ENCODE results near the gene STRBP.
"Not testable (repeated sequence)": the region's sequence is repeated elsewhere in the genome, so short reads cannot be mapped to it uniquely, and the experiment has no call there.

Gene STRBP

DNA sequence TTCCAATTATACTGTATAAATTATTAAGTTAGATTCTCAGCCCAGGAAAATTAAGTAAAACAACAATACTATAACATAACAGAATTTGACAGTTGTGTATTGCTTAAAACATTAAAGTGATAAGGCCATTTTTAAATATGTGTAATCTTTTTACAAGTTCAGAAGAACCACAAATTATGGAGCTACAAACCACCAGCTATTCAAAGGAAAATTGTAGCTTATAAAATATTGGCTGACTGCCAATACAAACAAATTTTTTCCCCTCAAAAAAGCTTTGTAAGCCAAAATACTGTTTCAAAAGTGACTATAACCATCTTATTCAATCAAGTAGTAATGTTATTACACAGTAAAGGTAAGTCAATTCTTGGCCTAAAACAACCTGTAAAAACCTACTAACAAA is 21.9 kb downstream of the STRBP start:
- DNase-seq, result no peak

GRCh38 chr9:123239726-123240125 is 28.7 kb downstream of the STRBP start:
- DNase-seq, result no peak

GRCh38 chr9:123238365-123238764 is 30.0 kb downstream of the STRBP start:
- DNase-seq, result no peak

DNA sequence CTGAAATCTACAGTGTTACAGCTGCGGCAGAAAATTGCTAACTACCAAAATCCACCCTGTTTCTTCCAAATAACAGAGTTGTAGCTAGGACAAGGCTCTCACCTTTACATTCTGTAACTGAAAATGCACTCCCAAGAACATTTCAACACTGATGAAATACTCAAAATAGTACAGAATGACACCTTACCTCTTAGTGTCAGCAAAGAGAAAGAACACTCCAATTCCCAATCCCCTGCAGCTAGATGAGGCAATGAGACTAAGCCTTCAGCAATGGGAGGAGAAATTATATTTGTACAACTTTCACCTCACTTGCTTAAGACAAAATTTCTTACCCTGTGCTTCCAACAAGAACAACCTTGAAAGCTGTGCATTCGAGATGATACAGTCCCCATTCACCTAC is 31.2 kb downstream of the STRBP start:
- DNase-seq, result no peak

GRCh38 chr9:123235448-123235847 is 32.9 kb downstream of the STRBP start:
- no peak for DNase-seq

GRCh38 chr9:123234853-123235252 is 33.5 kb downstream of the STRBP start:
- DNase-seq, result no peak

DNA sequence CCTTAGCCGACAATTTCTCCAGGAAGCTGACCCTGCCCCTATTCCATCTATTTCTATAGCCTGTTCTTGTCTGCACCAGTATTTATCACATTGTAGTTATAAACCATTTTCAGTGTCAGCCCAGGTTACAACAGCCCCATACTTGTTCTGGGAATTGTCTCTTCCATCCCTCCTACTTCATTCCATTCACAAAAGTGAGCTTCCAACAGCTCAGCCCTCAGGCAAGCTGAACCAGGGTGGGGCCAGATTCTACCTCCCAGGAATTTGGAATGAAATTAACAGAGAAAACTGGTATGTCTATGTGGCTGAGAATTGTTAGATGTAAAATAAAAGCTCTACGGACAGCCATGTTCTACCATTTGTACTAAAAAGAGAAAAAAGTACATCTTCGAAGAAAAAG is 36.1 kb downstream of the STRBP start:
- no peak for DNase-seq

GRCh38 chr9:123231421-123231820 is 37.0 kb downstream of the STRBP start:
- DNase-seq, result no peak

DNA sequence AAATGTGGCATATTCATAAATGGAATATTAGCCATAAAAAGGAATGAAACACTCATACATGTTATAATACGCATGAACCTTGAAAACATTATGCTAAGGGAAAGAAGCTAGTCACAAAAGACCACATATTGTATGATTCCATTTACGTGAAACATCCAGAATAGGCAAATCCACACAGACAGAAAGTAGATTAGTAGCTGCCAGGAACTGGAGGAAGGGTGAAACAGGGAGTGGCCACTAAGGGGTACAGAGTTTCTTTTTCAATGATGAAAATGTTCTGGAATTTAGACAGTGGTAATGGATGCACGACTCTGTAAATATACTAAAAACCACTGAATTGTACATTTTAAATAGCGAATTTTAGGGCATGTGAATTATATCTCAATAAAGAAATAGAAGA is 39.4 kb downstream of the STRBP start:
- no peak for DNase-seq

- no peak for DNase-seq
These were observed 42.4 kb downstream of the STRBP start for GRCh38 chr9:123225995-123226394.

DNA sequence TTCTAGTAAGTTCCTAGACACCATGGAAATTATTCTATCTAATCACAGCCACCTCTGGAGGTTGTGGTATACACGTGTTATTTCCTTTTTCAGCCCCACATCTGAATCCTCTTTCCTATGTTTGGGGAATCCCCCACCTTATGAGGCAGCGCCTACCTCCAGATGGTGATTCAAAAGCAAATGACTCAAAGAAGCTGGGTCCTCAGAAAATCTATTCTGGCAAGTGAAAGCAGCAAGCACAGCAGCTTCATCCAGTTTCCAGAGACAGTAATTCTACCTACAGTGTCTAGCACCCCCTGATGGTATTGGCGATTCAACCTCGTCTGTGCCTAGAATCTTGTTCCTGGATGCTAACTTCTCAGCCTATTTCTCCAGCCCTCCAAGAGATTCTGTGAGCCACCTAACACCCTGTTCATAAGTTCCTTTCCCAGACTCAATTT is 43.0 kb downstream of the STRBP start:
- DNase-seq, result peak; percentile 58

GRCh38 chr9:123220127-123220526 is 48.3 kb downstream of the STRBP start:
- no peak for DNase-seq

GRCh38 chr9:123218831-123219230 is 49.6 kb downstream of the STRBP start:
- DNase-seq, result no peak

DNA sequence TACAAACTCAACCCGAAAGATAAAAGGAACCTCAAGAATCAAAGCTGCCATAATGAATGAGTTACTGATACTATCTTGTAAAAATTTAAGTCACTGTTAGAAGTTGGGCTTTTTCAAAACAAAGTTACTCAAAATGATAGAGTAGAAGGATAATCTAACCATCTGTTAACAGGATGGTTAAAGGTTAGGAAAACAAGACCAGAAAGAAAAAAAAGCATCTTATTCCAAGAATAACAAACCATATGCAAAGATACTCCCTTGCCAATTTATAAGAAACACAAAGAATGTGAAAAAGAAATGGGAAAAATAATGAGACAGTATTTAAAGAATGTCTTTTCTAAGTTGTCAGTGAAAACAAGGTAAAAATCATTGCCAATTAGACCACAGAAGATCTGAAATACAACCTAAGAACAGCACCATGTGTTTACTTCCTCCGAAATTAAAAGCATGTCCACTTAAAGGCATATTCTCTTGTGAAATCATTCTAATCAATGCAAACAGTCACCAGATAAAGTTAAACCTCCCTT is 51.2 kb downstream of the STRBP start:
- no peak for DNase-seq

DNA sequence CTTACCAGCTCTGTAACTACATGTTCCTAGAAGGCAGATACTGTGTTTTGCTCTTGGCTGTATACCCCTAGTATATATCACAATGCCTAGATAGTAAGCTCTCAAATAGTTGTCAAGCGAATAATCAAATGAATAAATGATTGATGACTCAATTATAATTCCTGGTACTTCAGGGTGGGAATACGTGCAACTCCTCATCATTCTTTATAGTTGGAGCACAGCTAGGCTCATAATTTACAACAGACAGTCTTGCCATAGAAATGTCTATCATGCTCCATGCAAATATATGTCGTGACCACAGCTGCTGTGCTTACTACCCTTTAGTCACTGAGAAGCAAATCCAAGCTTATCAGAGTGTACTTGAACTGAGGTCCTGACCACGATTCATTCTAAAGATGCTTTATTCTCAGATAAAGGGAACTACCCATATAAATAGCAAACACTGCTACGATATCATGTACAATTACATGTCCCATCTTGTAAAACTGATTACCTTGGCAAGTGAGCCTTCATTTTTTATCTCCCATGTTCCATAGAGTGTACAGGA is 52.1 kb downstream of the STRBP start:
- DNase-seq, result no peak

GRCh38 chr9:123211081-123211480 is 57.3 kb downstream of the STRBP start:
- DNase-seq, result no peak

DNA sequence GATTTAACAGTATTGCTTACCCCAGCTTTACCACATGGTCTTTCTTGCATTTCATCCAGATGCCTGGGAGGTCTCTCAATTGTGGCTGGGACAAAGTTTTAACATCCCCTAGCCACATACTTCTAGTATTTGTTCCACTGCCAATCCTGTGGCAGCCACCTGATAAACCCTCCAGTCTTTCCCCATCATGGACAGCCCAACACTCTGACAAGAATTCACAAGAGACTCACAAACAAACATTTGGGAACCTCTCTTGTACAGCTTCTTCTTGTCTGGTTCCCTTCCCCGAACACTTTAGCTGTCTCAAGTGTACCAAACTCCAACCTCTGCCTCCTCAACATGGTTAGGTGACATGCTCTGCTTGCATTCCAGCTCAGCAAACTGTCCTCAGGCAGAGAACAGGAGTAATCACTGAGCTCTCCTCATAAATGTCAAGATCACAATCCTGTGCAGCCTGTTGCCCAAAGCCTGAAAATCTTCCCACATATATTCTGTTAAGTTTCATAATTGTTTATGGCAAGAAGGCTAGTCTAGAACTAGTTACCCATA is 59.7 kb downstream of the STRBP start:
- no peak for DNase-seq

- no peak for DNase-seq
These were observed 62.3 kb downstream of the STRBP start for GRCh38 chr9:123206065-123206464.

DNA sequence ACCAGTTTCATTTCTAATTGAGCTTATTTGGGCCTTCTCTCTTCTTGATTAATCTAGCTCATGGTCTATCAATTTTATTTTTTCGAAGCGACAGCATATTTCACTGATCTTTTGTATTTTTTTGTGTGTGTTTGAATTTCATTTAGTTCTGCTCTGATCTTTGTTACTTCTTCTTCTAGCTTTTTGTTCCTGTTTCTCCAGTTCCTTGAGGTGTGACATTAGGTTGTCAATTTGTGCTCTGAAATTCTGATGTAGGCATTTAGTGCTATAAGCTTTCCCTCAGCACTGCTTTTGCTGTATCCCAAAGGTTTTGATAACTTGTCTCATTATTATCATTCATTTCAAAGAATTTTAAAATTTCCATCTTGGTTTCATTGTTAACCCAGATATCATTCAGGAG is 67.3 kb downstream of the STRBP start:
- no peak for DNase-seq

GRCh38 chr9:123200469-123200868 is 67.9 kb downstream of the STRBP start:
- DNase-seq, result not testable (repeated sequence)

- no peak for DNase-seq
These were observed 72.3 kb downstream of the STRBP start for GRCh38 chr9:123196124-123196523.

DNA sequence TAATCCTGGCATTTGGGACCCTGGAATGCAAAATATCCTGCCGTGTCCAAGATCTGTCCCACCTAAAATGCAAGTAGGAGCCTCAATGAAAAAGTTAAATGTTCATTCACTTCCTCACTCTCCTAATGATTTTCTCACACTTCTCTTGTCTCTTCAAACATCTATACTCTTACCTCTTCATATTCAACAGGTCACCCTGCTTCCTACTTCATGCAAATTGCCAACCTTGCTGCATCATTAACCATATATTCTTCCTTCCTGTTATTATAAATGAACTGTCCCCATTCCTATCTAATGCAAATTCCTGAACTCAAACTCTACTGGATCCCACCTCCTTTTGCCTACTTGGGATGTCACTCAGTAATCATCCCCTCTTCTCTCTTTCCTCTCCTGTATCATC is 74.4 kb downstream of the STRBP start:
- DNase-seq, result no peak

DNA sequence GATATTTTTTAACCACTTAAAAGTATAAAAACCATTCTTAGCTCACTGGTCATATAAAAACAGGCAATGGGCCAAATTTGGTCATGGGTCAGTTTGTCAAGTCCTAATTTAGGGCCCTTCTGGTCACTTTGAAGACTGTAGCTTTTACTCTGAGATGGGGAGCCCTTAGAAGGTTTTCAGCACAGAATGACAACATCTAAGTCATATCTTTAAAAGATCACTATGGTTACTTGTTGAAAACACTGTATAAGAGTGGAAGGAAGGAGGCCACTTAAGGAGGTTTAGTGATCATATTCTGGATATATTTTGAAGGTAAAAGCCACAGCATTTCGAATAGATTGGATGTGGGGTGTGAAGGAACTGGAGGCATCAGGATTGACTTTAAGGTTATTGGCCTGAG is 76.7 kb downstream of the STRBP start:
- DNase-seq, result no peak

DNA sequence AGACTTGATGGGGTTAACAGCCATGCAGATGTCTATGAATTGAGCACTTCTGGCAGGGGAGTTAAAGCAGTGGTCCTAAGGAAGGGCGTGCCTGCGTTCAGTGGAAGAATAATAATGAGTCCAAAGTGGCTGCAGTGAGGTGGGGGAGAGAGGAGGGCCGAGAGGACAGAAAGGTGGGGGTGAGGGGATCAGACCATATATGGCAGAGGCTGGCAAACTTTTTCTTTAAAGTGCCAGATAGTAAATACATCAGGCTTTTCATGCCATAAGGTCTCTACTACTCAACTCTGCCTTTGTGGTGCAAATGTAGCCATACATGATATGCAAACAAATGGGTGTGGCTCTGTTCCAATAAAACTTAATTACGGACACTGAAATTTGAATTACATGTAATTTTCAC is 77.1 kb downstream of the STRBP start:
- DNase-seq, result no peak

DNA sequence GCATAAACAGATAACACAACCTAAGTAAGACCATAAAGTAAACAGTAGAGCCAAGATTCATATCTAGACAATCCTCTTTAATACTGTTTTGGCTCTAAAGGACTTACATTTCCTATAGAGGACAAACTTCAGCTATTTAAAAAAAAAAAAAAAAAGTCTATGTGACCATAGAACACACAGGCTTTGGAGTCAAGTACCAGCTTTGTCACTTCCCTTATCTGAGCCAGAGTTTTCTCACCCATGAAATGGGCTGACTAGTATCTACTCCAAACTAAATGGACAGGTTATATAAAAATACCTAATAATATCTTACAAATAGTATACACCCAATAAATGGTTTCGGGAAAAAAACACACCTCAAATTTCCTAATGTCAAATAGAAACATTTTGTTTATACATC is 81.3 kb downstream of the STRBP start:
- DNase-seq, result no peak
